ENCODE results near the gene ZBTB20. TPM values are rescaled to one million over a fixed set of nuclear protein-coding genes. Genes with fewer than 3 reads are reported as not detected.

Gene ZBTB20
- total and polyA plus RNA-seq, 10 of the 15 experiments (the other 5 are each of a cell fraction or from before 2014, with no cell fraction given): 0.20 to 5.5 (median 2.2) TPM

- TF ChIP-seq BCLAF1 (IDR thresholded peaks at IDR 0.05) (no peak), CBX3 (IDR thresholded peaks at IDR 0.05; ENCODE audit: borderline replicate concordance, low read depth) (no peak)
Observed at GRCh38 chr3:114867835-114868503, 279.1 kb downstream of the ZBTB20 start (continued).

- Histone ChIP-seq H3K9ac (ENCODE audit: control insufficient read depth, insufficient read depth, low read length) (no peak overlapping the region), H3K27me3 (replicated peaks in 1 of 2; ENCODE audit: control insufficient read depth in 2 of 2, insufficient read depth in 2 of 2, low read length in 1 of 2) (no peaks in the 10 kb centered on the region), H3K9me3 (replicated peaks; ENCODE audit: control insufficient read depth, insufficient read depth, low read length) (no peaks in the 10 kb centered on the region), H2AFZ (ENCODE audit: control insufficient read depth, low read depth, low read length) (no peak overlapping the region), H3K4me3 (no peak overlapping the region), H3K36me3 (ENCODE audit: control insufficient read depth in 2 of 2, insufficient read depth in 2 of 2, low read length in 1 of 2) (no peaks in the 10 kb centered on the region), H3K79me2 (ENCODE audit: control insufficient read depth, insufficient read depth, low read length) (no peaks in the 10 kb centered on the region), H4K20me1 (ENCODE audit: control insufficient read depth, insufficient read depth) (no peaks in the 10 kb centered on the region), H3K27ac (ENCODE audit: control insufficient read depth, insufficient read depth) (no peak overlapping the region), H3K4me2 (ENCODE audit: control insufficient read depth, insufficient read depth) (no peak overlapping the region), H3K4me1 (ENCODE audit: control insufficient read depth, insufficient read depth, low read length) (no peaks in the 10 kb centered on the region; the same call in 1 of the 2 replicates)
- intact Hi-C loops (cut with micrococcal nuclease; ENCODE audit: unreplicated experiment) (no loop called here), in situ Hi-C loops (cut with MboI) (no loop called here)
- ATAC-seq: no peak
- ChIA-PET CTCF (interaction anchor here (1.9 kb wide), 1 partner anchor 9 kb away, joined by 5 read pairs; no protein-coding TSS in a partner anchor), POLR2A (no interaction called here), SMC1A (ENCODE audit: uncharacterized antibody, unreplicated experiment) (interaction anchor here (1.1 to 3.4 kb wide), 2 partner anchors 10 to 12 kb away, joined by 3 to 18 read pairs; no protein-coding TSS in a partner anchor), RAD21 (ENCODE audit: unreplicated experiment) (no interaction called here)
- DNase-seq (ENCODE audit: low read depth, low spot score): no peak
- BruUV-seq (replicated peaks): no TSS peak
- FAIRE-seq: no peak
- 95% methylated on average over 6 of the region's 6 CpGs for WGBS (ENCODE audit: insufficient coverage, insufficient replicate concordance, low lambda C conversion rate, missing lambda C conversion rate)
- TF ChIP-seq ZNF592 (IDR thresholded peaks at IDR 0.05) (no peak), HDAC2 (IDR thresholded peaks at IDR 0.05) (no peak), ASH2L (IDR thresholded peaks at IDR 0.05; ENCODE audit: borderline replicate concordance, low read depth) (no peak), E4F1 (IDR thresholded peaks at IDR 0.05; ENCODE audit: borderline replicate concordance, partially characterized antibody) (no peak)
Observed at GRCh38 chr3:114867359-114867758, 279.7 kb downstream of the ZBTB20 start.
